ENCODE results near the gene TMTC2.

- TF ChIP-seq EZH2 (IDR thresholded peaks at IDR 0.05) (no peak), POLR2AphosphoS5 (IDR thresholded peaks at IDR 0.05; ENCODE audit: borderline replicate concordance, low read depth, low read length) (no peak), FOXP2 (optimal IDR thresholded peaks at IDR 0.05; ENCODE audit: control extremely low read depth, extremely low read length, insufficient read depth) (no peak)
These were observed 277.7 kb downstream of the TMTC2 start for GRCh38 chr12:82964446-82964845.

Measured in SK-N-MC (cell line).